GM19043 (cell line): ENCODE results near the gene ANAPC4.
A peak's percentile ranks its signal among the peaks of the same experiment; 100 is the strongest.
"Not testable (repeated sequence)": the region's sequence is repeated elsewhere in the genome, so short reads cannot be mapped to it uniquely, and the experiment has no call there.

Experiments used
- ATAC-seq: cut with Tn5 transposase; IDR thresholded peaks from one replicate; pipeline ENCODE4 v1.9.1; 2021; ENCODE audit warnings: low read depth; ENCODE audit not compliant: unreplicated experiment

Gene ANAPC4

GRCh38 chr4:25376754-25377571, at the start of gene ANAPC4:
ANAPC4 (plus strand) TSS chr4:25377263; CDS start chr4:25377428, 165 bp downstream.
- peak; percentile 96 for ATAC-seq

DNA sequence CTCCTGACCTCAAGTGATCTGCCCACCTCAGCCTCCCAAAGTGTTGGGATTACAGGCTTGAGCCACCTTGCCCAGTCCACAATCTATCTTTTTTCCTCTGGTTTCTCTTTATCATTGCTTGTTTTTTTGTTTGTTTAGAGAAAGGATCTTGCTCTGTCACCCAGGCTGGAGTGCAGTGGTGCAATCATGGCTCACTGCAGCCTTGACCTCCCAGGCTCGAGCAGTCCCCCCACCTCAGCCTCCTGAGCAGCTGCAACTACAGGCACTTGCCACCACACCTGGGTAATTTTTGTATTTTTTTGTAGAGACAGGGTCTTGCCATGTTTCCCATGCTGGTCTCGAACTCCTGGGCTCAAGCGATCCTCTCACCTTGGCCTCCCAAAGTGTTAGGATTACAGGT, 48.6 kb upstream of the ANAPC4 start:
- not testable (repeated sequence) for ATAC-seq

- no peak for ATAC-seq
Measured at GRCh38 chr4:25330335-25330734, 46.7 kb upstream of the ANAPC4 start.

- peak; percentile 82 for ATAC-seq
Measured at GRCh38 chr4:25330905-25331808, 45.9 kb upstream of the ANAPC4 start.

DNA sequence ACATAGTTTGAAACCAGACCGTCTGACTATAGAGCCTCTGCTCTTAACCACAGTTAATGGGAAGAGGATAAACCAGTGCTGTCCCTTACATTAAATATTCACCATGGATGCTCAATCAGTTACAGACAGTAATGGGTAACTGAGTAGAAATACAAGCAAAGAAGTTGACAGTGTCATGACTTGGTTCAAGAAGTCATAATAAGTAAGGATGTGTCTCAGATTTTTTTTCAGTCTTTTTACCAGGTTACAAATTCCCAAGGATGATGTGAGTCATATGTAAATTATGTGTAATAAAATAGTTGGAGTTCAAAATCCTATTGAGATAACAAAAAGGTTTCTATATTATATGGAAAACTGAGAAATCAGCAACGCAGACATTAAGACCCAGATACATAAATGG, 33.4 kb upstream of the ANAPC4 start:
- no peak for ATAC-seq

DNA sequence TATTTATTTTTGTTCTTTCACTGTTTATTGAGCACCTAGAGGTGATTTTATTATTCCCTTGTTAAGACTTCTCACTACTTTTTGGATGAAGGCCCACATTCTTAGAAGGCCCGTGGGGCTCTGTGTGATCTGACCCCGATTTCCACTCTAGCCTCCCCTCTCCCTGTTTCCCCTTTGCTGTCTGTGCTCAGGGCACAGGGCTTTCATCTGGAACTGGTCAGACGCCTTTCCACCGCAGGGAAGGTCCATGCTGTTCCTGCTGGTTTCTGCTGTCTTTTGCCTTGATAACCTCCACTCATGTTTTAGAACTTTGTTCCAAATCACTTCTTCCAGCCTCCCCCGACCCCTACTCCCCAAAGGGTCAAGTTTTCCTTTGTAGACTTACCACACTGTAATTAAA, 31.3 kb upstream of the ANAPC4 start:
- no peak for ATAC-seq

GRCh38 chr4:25346913-25347312, 30.1 kb upstream of the ANAPC4 start:
- ATAC-seq = peak; percentile 78

- no peak for ATAC-seq
Measured at GRCh38 chr4:25347473-25347872, 29.6 kb upstream of the ANAPC4 start.

- no peak for ATAC-seq
Measured at GRCh38 chr4:25347971-25348370, 29.1 kb upstream of the ANAPC4 start.

- no peak for ATAC-seq
Measured at GRCh38 chr4:25350561-25350960, 26.5 kb upstream of the ANAPC4 start.

- ATAC-seq = no peak
Measured at GRCh38 chr4:25351777-25352416, 25.2 kb upstream of the ANAPC4 start.

DNA sequence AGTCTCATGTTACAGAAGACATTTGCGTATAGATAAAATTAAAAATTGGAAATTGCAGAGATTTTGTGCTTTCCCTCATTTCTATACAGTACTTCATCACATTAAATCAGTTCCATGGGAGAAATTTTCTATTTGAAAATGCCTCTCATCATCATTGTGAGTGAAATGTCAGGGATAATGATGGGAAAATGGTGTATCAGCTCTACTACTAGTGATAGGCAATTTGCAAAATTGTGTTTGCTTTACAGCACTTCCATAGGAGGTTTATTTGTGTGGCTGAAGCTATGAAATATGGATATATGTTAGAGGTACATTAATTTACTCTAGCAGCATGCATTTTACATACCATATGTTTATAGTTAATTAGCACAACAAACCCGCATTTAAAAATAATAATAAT, 21.0 kb upstream of the ANAPC4 start:
- no peak for ATAC-seq

GRCh38 chr4:25358515-25359275, 18.4 kb upstream of the ANAPC4 start:
- no peak for ATAC-seq

DNA sequence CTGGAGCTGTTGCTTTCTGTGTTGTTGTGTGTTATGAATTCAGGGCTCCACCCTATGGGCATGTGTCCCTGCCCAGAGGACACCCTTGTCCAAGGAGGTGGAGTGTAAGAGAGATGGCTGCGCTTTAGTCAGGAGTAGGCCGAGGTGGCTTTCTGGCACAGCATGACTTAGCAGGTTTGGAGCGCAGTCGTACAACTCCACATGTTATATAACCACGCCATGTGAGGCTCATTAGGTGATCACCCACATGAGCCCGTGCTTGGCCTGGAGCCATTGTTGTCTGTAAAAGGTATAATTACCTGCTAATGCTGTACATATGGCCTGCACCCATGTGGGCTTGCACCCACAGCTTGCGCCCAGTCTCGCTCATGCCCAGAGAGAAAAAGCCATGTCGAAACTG, 15.8 kb upstream of the ANAPC4 start:
- no peak for ATAC-seq

GRCh38 chr4:25367004-25367621, 9.9 kb upstream of the ANAPC4 start:
- no peak for ATAC-seq

GRCh38 chr4:25367877-25368276, 9.2 kb upstream of the ANAPC4 start:
- no peak for ATAC-seq

DNA sequence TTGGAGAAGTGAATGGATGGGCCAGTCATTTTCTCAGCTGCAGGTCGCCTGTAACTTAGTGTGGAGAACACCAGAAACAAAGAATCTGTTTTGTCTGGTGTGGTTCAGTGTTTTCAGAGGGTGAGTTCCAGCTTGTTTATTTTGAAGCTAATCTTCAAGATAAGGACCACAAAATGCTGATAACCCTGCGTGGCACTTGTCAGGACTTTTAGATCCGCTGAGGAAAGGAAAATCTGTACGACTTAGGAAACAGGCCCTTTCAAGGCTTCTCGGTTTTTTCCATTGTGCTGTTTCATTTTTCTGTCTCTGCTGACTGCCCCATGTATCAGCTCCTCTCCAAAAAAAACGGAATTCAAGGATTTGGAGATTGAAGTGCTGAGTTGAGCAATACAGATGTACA, 8.7 kb upstream of the ANAPC4 start:
- no peak for ATAC-seq

GRCh38 chr4:25370242-25370641, 6.8 kb upstream of the ANAPC4 start:
- no peak for ATAC-seq

- not testable (repeated sequence) for ATAC-seq
Measured at GRCh38 chr4:25372549-25372948, 4.5 kb upstream of the ANAPC4 start.
